ENCODE measurements around the gene ALDOA.
A peak's percentile ranks its signal among the peaks of the same experiment; 100 is the strongest.
"Not testable (repeated sequence)": the region's sequence is repeated elsewhere in the genome, so short reads cannot be mapped to it uniquely, and the experiment has no call there.

The ALDOA gene

DNA sequence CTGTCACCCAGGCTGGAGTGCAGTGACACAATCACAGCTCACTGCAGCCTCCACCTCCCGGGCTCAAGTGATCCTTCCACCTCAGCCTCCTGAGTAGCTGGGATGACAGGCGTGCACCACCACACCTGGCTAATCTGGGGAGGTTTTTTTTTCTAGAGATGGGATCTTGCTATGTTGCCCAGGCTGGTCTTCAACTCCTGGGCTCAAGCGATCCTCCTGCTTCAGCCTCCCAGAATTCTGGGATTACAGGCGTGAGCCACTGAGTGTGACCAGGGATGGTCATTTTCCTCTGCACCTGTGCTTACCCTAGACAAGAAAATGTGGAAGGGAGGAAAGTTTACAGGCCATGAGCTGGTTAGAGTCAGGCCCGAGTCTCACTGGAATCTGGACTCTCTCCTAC, 24.9 kb upstream of the ALDOA start:
- H3K27me3 ChIP-seq (replicated peaks; ENCODE audit: control insufficient read depth, insufficient read depth, low read length, poor library complexity, severe bottlenecking); DNase-seq; H3K9me3 ChIP-seq (ENCODE audit: control insufficient read depth, low read length); H3K4me3 ChIP-seq (ENCODE audit: insufficient read depth, low read depth, low read length, poor library complexity, severe bottlenecking); H3K36me3 ChIP-seq (ENCODE audit: control insufficient read depth, insufficient read depth, low read length); H3K27ac ChIP-seq (ENCODE audit: insufficient read depth, low read length, poor library complexity, severe bottlenecking); H3K4me1 ChIP-seq (ENCODE audit: control insufficient read depth, insufficient read depth, low read length, poor library complexity, severe bottlenecking): not testable (repeated sequence)

DNA sequence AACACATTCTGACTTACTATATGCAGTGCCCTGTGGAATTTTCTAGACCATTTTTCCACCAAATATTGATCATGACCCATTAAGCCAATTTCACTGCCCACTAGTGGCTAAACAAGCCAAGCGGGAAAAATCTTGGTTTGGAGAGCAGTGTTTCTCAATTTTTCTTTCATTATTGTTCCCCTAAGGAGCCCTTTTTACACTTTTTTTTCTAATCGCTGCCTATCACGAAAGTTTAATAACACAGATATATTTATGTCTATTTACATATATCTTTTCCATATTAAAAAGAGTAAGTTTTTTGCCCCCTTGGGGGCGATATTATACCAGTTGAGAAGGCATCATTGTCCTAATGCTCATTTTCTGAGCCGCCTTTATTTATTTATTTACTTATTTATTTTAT, 23.7 kb upstream of the ALDOA start:
- H3K4me3 ChIP-seq (ENCODE audit: insufficient read depth, low read depth, low read length, poor library complexity, severe bottlenecking) = no peak overlapping the region
- no peaks in the 10 kb centered on the region for H3K9me3 ChIP-seq (ENCODE audit: control insufficient read depth, low read length)
- H3K4me1 ChIP-seq (ENCODE audit: control insufficient read depth, insufficient read depth, low read length, poor library complexity, severe bottlenecking) = no peaks in the 10 kb centered on the region
- no peaks in the 10 kb centered on the region for H3K27me3 ChIP-seq (replicated peaks; ENCODE audit: control insufficient read depth, insufficient read depth, low read length, poor library complexity, severe bottlenecking)
- DNase-seq = no peak
- no peak overlapping the region for H3K27ac ChIP-seq (ENCODE audit: insufficient read depth, low read length, poor library complexity, severe bottlenecking)
- H3K36me3 ChIP-seq (ENCODE audit: control insufficient read depth, insufficient read depth, low read length) = no peaks in the 10 kb centered on the region

- Histone ChIP-seq H3K9me3 (ENCODE audit: control insufficient read depth, low read length) (no peaks in the 10 kb centered on the region), H3K27me3 (replicated peaks; ENCODE audit: control insufficient read depth, insufficient read depth, low read length, poor library complexity, severe bottlenecking) (no peaks in the 10 kb centered on the region), H3K4me3 (ENCODE audit: insufficient read depth, low read depth, low read length, poor library complexity, severe bottlenecking) (no peak overlapping the region), H3K4me1 (ENCODE audit: control insufficient read depth, insufficient read depth, low read length, poor library complexity, severe bottlenecking) (no peaks in the 10 kb centered on the region), H3K27ac (ENCODE audit: insufficient read depth, low read length, poor library complexity, severe bottlenecking) (no peak overlapping the region), H3K36me3 (ENCODE audit: control insufficient read depth, insufficient read depth, low read length) (no peaks in the 10 kb centered on the region)
- DNase-seq = no peak
Measured at GRCh38 chr16:30046178-30046577, 19.4 kb upstream of the ALDOA start.

GRCh38 chr16:30046588-30046987, 19.0 kb upstream of the ALDOA start:
- no peaks in the 10 kb centered on the region for H3K4me1 ChIP-seq (ENCODE audit: control insufficient read depth, insufficient read depth, low read length, poor library complexity, severe bottlenecking)

GRCh38 chr16:30049871-30050270, 15.7 kb upstream of the ALDOA start:
- Histone ChIP-seq H3K4me1 (ENCODE audit: control insufficient read depth, insufficient read depth, low read length, poor library complexity, severe bottlenecking) (peaks cover 8% of the 10 kb centered on the region), H3K9me3 (ENCODE audit: control insufficient read depth, low read length) (no peaks in the 10 kb centered on the region), H3K27me3 (replicated peaks; ENCODE audit: control insufficient read depth, insufficient read depth, low read length, poor library complexity, severe bottlenecking) (no peaks in the 10 kb centered on the region), H3K27ac (ENCODE audit: insufficient read depth, low read length, poor library complexity, severe bottlenecking) (no peak overlapping the region), H3K4me3 (ENCODE audit: insufficient read depth, low read depth, low read length, poor library complexity, severe bottlenecking) (no peak overlapping the region), H3K36me3 (ENCODE audit: control insufficient read depth, insufficient read depth, low read length) (no peaks in the 10 kb centered on the region)
- DNase-seq = no peak

More at GRCh38 chr16:30046588-30046987, 19.0 kb upstream of the ALDOA start:
- no peaks in the 10 kb centered on the region for H3K36me3 ChIP-seq (ENCODE audit: control insufficient read depth, insufficient read depth, low read length)
- DNase-seq = no peak
- H3K27ac ChIP-seq (ENCODE audit: insufficient read depth, low read length, poor library complexity, severe bottlenecking) = no peak overlapping the region
- no peaks in the 10 kb centered on the region for H3K9me3 ChIP-seq (ENCODE audit: control insufficient read depth, low read length)
- H3K4me3 ChIP-seq (ENCODE audit: insufficient read depth, low read depth, low read length, poor library complexity, severe bottlenecking) = no peak overlapping the region
- no peaks in the 10 kb centered on the region for H3K27me3 ChIP-seq (replicated peaks; ENCODE audit: control insufficient read depth, insufficient read depth, low read length, poor library complexity, severe bottlenecking)

DNA sequence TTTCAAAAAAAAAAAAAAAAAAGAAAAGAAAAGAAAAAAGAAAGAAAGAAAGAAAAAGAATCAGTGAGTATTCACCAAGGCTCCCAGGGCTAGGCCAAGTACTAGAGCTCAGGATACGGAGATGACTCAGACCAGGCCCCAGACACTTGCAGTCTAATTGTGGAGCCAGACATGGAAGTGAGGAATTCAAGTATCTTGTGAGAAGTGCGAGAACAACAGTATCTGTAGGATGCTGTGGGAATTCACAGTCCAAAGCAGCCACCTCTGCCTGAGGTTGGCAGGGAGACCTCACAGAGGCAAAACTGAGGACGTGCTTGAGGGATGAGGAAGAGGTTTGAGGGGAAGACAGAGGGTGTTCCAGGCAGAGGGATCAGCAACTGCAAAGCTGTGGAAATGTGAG, 14.0 kb upstream of the ALDOA start:
- Histone ChIP-seq H3K4me3 (ENCODE audit: insufficient read depth, low read depth, low read length, poor library complexity, severe bottlenecking) (no peak overlapping the region), H3K27me3 (replicated peaks; ENCODE audit: control insufficient read depth, insufficient read depth, low read length, poor library complexity, severe bottlenecking) (no peaks in the 10 kb centered on the region), H3K27ac (ENCODE audit: insufficient read depth, low read length, poor library complexity, severe bottlenecking) (no peak overlapping the region), H3K36me3 (ENCODE audit: control insufficient read depth, insufficient read depth, low read length) (no peaks in the 10 kb centered on the region), H3K4me1 (ENCODE audit: control insufficient read depth, insufficient read depth, low read length, poor library complexity, severe bottlenecking) (peaks cover 11% of the 10 kb centered on the region), H3K9me3 (ENCODE audit: control insufficient read depth, low read length) (no peaks in the 10 kb centered on the region)
- DNase-seq = no peak

DNA sequence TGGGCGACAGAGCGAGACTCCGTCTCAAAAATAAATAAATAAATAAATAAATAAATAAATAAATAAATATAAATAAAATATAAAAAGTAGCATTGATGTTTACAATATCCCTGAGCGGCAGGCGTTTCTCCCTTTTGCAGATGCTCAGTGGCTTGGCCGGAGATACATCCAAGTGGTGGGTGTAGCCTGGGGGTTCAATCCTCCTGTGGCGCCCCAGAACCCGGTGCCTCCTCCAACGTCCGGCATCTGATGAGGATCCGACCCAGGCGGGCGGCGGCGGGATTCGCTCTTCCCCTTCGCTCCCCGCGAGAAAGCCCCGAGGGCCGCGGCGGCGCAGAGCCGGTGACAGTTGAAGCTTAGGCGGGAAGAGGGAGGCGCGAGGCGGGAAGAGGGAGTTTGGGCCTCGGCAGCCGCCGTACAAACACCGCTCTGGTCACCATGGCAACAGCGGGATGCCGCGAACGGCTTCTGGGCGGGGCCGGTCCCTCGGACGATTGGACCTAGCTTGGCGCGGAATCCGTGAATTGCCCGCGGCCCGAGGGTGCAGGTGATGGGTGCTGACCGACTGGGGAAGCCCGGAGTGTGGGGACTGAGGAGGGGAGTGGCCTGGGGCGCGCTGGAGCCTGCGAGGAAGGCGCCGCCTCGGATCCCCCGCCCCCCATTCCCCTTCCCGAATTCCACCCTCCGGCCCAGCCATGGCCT, 12.7 kb upstream of the ALDOA start:
- H3K36me3 ChIP-seq (ENCODE audit: control insufficient read depth, insufficient read depth, low read length) = no peaks in the 10 kb centered on the region
- DNase-seq = peak; percentile 76 to 82 (median 79)
- peak overlapping the region; percentile 64 for H3K4me3 ChIP-seq (ENCODE audit: insufficient read depth, low read depth, low read length, poor library complexity, severe bottlenecking)
- no peaks in the 10 kb centered on the region for H3K9me3 ChIP-seq (ENCODE audit: control insufficient read depth, low read length)
- H3K4me1 ChIP-seq (ENCODE audit: control insufficient read depth, insufficient read depth, low read length, poor library complexity, severe bottlenecking) = peaks cover 11% of the 10 kb centered on the region
- peak overlapping the region; percentile 2 for H3K27ac ChIP-seq (ENCODE audit: insufficient read depth, low read length, poor library complexity, severe bottlenecking)
- H3K27me3 ChIP-seq (replicated peaks; ENCODE audit: control insufficient read depth, insufficient read depth, low read length, poor library complexity, severe bottlenecking) = no peaks in the 10 kb centered on the region

DNA sequence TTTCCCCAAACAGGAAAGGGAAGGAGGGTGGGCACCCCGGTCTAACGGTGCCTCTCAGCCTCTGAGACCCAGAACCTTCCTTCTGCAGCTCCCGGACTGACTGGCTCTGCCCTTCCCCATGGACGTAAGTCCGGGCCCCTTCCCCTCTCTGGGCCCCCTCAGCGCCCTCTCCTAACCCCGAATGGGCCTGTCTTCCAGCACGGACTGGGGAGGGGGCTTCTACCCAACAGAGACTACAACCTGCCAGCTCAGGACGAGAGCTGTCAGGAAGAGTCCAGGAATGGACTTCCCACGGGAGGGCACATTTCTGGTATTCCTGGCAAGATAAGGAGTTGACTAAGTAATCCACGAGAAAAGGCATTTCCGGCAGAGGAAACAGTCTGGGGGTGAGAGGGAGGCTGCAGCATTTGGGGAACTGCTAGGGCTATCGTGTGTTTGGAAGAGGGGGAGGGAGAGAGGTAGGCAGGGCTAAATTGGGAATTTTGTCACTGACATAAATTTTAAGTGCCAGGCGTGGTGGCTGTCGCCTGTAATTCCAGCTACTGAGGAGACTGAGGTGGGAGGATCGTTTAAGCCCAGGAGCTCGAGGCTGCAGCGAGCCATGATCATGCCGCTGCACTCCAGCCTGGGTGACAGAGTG, 12.1 kb upstream of the ALDOA start:
- no peak for DNase-seq
- no peaks in the 10 kb centered on the region for H3K27me3 ChIP-seq (replicated peaks; ENCODE audit: control insufficient read depth, insufficient read depth, low read length, poor library complexity, severe bottlenecking)
- H3K4me3 ChIP-seq (ENCODE audit: insufficient read depth, low read depth, low read length, poor library complexity, severe bottlenecking) = peak overlapping the region; percentile 64
- peak overlapping the region; percentile 2 for H3K27ac ChIP-seq (ENCODE audit: insufficient read depth, low read length, poor library complexity, severe bottlenecking)
- no peaks in the 10 kb centered on the region for H3K9me3 ChIP-seq (ENCODE audit: control insufficient read depth, low read length)
- H3K4me1 ChIP-seq (ENCODE audit: control insufficient read depth, insufficient read depth, low read length, poor library complexity, severe bottlenecking) = peaks cover 11% of the 10 kb centered on the region
- H3K36me3 ChIP-seq (ENCODE audit: control insufficient read depth, insufficient read depth, low read length) = no peaks in the 10 kb centered on the region

- Histone ChIP-seq H3K36me3 (ENCODE audit: control insufficient read depth, insufficient read depth, low read length) (no peaks in the 10 kb centered on the region), H3K4me1 (ENCODE audit: control insufficient read depth, insufficient read depth, low read length, poor library complexity, severe bottlenecking) (peaks cover 11% of the 10 kb centered on the region), H3K4me3 (ENCODE audit: insufficient read depth, low read depth, low read length, poor library complexity, severe bottlenecking) (no peak overlapping the region), H3K9me3 (ENCODE audit: control insufficient read depth, low read length) (no peaks in the 10 kb centered on the region), H3K27me3 (replicated peaks; ENCODE audit: control insufficient read depth, insufficient read depth, low read length, poor library complexity, severe bottlenecking) (no peaks in the 10 kb centered on the region), H3K27ac (ENCODE audit: insufficient read depth, low read length, poor library complexity, severe bottlenecking) (no peak overlapping the region)
- no peak for DNase-seq
Measured at GRCh38 chr16:30054451-30054850, 11.1 kb upstream of the ALDOA start.

- Histone ChIP-seq H3K4me3 (ENCODE audit: insufficient read depth, low read depth, low read length, poor library complexity, severe bottlenecking) (no peak overlapping the region), H3K4me1 (ENCODE audit: control insufficient read depth, insufficient read depth, low read length, poor library complexity, severe bottlenecking) (peaks cover 11% of the 10 kb centered on the region), H3K27ac (ENCODE audit: insufficient read depth, low read length, poor library complexity, severe bottlenecking) (no peak overlapping the region), H3K36me3 (ENCODE audit: control insufficient read depth, insufficient read depth, low read length) (no peaks in the 10 kb centered on the region), H3K9me3 (ENCODE audit: control insufficient read depth, low read length) (no peaks in the 10 kb centered on the region), H3K27me3 (replicated peaks; ENCODE audit: control insufficient read depth, insufficient read depth, low read length, poor library complexity, severe bottlenecking) (no peaks in the 10 kb centered on the region)
- peak in 1 of 3 donors; percentile 28 for DNase-seq
Measured at GRCh38 chr16:30054959-30055553, 10.5 kb upstream of the ALDOA start.
